Measurements from ENCODE around the gene CDHR3.
"Not testable (repeated sequence)": the region's sequence is repeated elsewhere in the genome, so short reads cannot be mapped to it uniquely, and the experiment has no call there.

Gene CDHR3

DNA sequence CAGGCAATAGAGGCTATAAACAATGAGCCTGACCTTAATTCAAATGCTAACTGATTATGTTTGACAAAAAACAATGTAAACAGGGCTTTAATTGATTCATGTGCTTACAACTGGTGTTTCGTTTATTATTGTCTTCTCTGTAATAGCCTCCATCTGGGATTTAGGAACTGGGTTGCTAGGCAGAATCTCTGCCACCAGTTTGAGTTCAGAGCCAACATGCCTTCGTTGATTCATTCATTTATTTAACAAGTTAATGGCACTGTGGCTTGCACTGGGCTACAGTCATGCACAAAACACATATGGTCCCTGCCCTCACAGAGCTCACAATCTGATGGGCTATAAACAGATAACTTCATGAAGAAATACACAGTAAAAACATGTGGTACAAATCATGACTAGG is 19.6 kb upstream of the CDHR3 start:
- Histone ChIP-seq H3K4me1 (ENCODE audit: insufficient read depth, low read length) (peaks cover 3% of the 10 kb centered on the region; the same call in 1 of the 2 replicates), H3K36me3 (ENCODE audit: insufficient read depth, low read length) (no peaks in the 10 kb centered on the region), H3K9ac (ENCODE audit: low read depth, low read length) (no peak overlapping the region), H3K9me3 (ENCODE audit: control insufficient read depth, insufficient read depth, low read length) (no peaks in the 10 kb centered on the region)

DNA sequence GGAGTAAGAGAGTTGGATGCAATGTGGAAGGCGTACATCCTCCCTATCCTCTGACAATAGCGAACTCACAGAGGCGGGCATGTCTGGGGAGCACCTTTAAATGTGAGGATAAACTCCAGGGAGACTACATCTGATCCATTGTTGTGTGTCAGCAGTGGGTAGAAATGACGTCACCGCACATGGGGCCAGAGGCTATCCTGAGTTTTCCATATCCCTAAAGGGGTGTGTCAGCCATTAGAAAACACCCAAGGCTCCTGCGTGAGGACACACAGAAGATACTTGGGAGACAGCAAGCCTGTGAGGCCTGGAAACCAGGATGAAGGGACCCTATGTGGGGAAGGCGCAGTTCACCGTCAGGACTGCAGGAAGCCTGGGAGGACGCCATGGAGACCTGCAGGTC is 17.2 kb upstream of the CDHR3 start:
- no peak overlapping the region for H3K9ac ChIP-seq (ENCODE audit: low read depth, low read length)
- H3K36me3 ChIP-seq (ENCODE audit: insufficient read depth, low read length), result no peaks in the 10 kb centered on the region
- H3K9me3 ChIP-seq (ENCODE audit: control insufficient read depth, insufficient read depth, low read length), result no peaks in the 10 kb centered on the region
- no peaks in the 10 kb centered on the region for H3K4me1 ChIP-seq (ENCODE audit: insufficient read depth, low read length)

DNA sequence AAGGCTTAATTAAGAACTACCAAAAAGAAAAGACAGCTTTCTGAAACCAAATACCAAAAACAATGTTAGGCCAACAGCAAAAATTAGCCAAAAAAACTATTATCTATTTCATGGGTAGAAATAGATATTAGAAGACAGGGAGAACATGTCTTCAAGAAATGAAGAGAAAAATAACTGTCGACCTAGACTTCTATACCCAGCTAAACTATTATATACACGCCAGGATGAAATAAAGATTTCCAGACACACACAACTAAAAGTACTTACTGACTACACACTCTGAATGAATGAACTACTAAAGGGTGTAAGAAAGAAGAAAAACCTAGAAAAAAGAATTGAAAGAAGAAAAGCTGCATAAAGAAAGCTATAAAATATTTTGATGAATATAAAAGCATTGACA is 11.5 kb upstream of the CDHR3 start:
- Histone ChIP-seq H3K9ac (ENCODE audit: low read depth, low read length) (no peak overlapping the region), H3K9me3 (ENCODE audit: control insufficient read depth, insufficient read depth, low read length) (no peaks in the 10 kb centered on the region), H3K4me1 (ENCODE audit: insufficient read depth, low read length) (no peaks in the 10 kb centered on the region), H3K36me3 (ENCODE audit: insufficient read depth, low read length) (no peaks in the 10 kb centered on the region)

DNA sequence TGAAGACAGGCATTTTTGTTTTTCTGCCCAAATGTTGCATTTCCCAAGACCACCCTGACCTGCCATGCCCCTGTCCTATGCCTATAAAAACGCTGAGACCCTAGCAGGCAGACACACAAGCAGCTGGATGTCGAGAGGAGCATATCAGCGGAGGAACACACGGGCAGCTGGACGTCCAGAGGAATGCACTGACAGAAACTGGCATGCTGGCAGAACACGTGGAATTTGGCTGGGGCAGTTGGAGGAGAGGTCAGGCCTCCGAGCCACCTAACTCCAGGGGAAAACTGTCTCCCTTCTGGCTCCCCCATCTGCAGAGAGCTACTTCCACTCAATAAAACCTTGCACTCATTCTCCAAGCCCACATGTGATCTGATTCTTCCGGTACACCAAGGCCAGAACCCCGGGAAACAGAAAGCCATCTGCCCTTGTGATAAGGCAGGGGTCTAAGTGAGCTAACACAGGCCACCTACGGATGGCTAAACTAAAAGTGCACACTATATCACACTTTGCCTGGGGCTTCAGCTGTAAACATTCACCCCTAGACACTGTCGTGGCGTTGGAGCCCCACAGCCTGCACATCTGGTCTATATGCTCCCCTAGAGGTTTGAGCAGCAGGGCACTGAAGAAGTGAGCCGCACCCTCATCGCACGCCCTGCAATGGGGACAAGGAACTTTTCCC is 10.0 kb upstream of the CDHR3 start:
- Histone ChIP-seq H3K9ac (ENCODE audit: low read depth, low read length) (no peak overlapping the region), H3K4me1 (ENCODE audit: insufficient read depth, low read length) (no peaks in the 10 kb centered on the region), H3K9me3 (ENCODE audit: control insufficient read depth, insufficient read depth, low read length) (no peaks in the 10 kb centered on the region), H3K36me3 (ENCODE audit: insufficient read depth, low read length) (no peaks in the 10 kb centered on the region)

DNA sequence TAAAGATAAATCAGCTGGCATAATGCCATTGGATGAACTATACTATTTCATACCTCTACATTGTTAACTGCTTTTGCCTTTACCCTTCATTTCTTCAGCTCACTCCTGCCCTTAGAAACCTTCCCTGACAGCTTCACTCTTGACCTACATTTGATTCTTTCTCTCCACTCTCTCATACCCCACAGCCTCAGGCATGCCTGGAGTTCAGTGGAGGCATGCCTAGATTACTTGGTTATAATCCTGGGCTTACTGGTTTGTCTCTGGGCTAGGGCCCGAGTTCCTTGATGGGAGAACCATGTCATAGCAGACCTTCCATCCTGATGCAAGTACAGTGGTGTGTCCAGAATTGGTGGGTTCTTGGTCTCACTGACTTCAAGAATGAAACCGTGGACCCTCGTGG is 8.4 kb upstream of the CDHR3 start:
- no peak overlapping the region for H3K9ac ChIP-seq (ENCODE audit: low read depth, low read length)
- no peaks in the 10 kb centered on the region for H3K9me3 ChIP-seq (ENCODE audit: control insufficient read depth, insufficient read depth, low read length)
- H3K4me1 ChIP-seq (ENCODE audit: insufficient read depth, low read length), result no peaks in the 10 kb centered on the region
- no peaks in the 10 kb centered on the region for H3K36me3 ChIP-seq (ENCODE audit: insufficient read depth, low read length)

DNA sequence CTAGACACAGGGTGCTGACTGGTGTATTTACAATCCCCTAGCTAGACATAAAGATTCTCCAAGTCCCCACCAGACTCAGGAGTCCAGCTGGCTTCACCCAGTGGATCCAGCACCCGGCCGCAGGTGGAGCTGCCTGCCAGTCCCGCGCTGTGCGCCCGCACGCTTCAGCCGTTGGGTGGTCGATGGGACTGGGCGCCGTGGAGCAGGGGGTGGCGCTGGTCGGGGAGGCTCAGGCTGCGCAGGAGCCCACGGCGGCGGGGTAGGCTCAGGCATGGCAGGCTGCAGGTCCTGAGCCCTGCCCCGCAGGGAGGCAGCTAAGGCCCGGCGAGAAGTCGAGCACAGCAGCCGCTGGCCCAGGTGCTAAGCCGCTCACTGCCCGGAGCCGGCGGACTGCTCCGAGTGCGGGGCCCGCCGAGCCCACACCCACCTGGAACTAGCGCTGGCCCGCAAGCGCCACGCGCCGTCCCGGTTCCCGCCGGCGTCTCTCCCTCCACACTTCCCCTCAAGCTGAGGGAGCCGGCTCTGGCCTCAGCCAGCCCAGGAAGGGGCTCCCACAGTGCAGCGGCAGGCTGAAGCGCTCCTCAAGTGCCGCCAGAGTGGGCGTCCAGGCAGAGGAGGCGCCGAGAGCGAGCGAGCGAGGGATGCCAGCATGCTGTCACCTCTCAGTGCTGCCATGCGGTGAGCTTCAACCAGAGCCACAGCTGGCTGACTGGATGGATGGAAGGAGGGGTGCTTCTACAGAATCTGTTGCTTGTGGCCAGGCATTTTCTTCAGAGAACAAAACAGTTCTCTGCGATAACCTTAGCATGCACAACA is 7.2 kb upstream of the CDHR3 start:
- H3K36me3 ChIP-seq (ENCODE audit: insufficient read depth, low read length); H3K9ac ChIP-seq (ENCODE audit: low read depth, low read length); H3K4me1 ChIP-seq (ENCODE audit: insufficient read depth, low read length); H3K9me3 ChIP-seq (ENCODE audit: control insufficient read depth, insufficient read depth, low read length): not testable (repeated sequence)

DNA sequence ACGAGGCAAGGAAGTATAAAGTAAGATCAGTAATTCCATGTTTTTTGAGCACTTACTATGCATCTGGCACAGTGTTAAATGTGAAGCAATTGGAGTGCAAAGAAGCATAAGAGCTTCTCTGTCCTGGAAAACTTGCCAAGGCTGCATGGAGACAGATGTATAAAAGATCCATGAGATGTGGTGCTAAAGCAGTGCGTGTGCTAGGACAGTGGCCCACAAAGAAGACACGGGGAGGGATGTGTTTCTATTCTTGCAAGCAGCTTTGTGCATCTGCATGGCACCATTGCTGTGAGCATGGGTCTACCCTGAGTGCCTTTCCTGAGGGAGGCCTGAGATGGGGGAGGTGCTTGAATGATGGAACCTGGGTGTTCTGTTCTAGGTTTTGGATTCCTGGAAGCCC is 5.1 kb upstream of the CDHR3 start:
- H3K36me3 ChIP-seq (ENCODE audit: insufficient read depth, low read length), result no peaks in the 10 kb centered on the region
- H3K4me1 ChIP-seq (ENCODE audit: insufficient read depth, low read length), result 0 out of 2 replicates have a peak, but pooled peaks cover 5% of the 10 kb centered on the region
- H3K9ac ChIP-seq (ENCODE audit: low read depth, low read length), result no peak overlapping the region
- no peaks in the 10 kb centered on the region for H3K9me3 ChIP-seq (ENCODE audit: control insufficient read depth, insufficient read depth, low read length)

DNA sequence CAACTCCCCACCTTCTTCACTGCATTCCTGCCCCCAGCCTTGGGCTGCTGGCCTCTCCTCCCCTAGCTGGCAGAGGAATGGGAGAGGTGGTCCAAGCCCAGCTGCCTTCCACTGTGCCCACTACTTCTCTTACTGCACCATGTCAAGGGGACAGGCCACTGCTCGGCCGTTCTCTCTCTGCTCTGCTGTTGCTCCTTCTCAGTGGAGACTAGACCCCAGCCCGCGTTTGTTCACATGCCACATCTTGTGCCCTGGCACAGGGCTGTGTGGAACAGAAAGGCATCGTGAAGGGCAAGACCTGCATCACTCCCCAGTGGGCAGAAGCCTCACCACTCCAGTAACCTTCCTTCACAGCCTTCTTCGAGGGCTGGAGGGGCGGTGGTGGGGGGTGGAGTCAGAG is 711 bp upstream of the CDHR3 start:
- Histone ChIP-seq H3K9ac (ENCODE audit: low read depth, low read length) (no peak overlapping the region), H3K36me3 (ENCODE audit: insufficient read depth, low read length) (no peaks in the 10 kb centered on the region), H3K4me1 (ENCODE audit: insufficient read depth, low read length) (peaks cover 9% of the 10 kb centered on the region; the same call in 1 of the 2 replicates), H3K9me3 (ENCODE audit: control insufficient read depth, insufficient read depth, low read length) (no peaks in the 10 kb centered on the region)

DNA sequence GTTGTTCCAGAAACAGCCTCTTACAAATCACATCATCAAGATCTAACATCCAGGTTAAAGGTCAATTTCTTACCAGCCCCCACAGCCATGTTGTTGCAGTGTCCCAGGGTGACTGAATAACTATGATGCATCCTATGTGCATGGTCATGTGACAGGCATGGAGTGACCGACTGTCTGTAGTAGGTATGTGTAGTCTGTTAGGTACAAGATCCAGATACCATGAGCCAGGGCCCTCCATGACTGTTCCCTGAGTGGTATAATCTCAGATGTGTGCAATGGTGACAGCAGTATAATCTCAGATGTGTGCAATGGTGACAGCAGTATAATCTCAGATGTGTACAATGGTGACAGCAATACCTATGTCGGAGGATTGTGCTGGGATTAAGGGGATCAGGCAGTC is 8.8 kb downstream of the CDHR3 start:
- H3K36me3 ChIP-seq (ENCODE audit: insufficient read depth, low read length), result no peaks in the 10 kb centered on the region
- H3K9me3 ChIP-seq (ENCODE audit: control insufficient read depth, insufficient read depth, low read length), result no peaks in the 10 kb centered on the region
- no peak overlapping the region for H3K9ac ChIP-seq (ENCODE audit: low read depth, low read length)
- peaks cover 10% of the 10 kb centered on the region for H3K4me1 ChIP-seq (ENCODE audit: insufficient read depth, low read length)

DNA sequence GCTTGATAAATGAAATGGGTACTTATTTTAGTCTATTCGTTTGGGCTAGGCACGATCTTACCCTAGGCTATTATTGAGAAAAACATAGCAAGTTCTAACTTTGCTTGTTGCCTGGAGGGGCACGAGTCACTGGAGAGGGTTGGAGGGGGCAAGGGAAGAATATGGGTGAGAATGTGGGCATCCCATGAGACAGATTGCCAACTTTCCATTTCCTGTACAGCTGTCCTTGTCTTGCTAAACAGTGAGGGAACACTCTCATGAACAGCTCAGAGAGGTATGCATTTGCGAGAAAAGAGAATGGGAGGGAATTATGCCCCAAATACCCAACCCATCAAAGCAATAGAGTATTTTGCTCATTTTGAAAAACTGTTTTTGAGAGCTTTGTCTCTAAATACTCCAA is 9.2 kb downstream of the CDHR3 start:
- Histone ChIP-seq H3K9ac (ENCODE audit: low read depth, low read length) (no peak overlapping the region), H3K36me3 (ENCODE audit: insufficient read depth, low read length) (no peaks in the 10 kb centered on the region)

DNA sequence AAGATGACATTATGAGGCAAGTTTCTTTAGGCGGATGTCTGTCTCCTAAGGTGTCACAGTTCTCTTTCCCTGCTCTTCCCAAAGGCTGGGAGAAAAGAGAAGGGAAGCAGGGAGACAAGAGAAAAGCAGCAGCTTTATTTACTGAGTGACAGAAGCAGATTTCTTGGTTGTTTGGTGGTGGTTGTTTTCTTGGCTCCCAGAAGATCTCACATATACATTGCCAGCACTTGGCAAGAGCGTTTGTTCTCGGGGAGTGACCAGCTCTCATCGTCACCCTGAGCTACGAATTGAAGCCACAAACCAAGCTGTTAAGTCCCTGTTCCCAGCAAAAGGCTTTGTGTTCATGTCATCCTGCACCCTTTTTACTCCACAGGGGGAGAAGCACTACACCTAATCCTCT is 11.4 kb downstream of the CDHR3 start:
- H3K4me1 ChIP-seq (ENCODE audit: insufficient read depth, low read length), result peaks cover 10% of the 10 kb centered on the region
- H3K9ac ChIP-seq (ENCODE audit: low read depth, low read length), result no peak overlapping the region
- H3K36me3 ChIP-seq (ENCODE audit: insufficient read depth, low read length), result no peaks in the 10 kb centered on the region
- no peaks in the 10 kb centered on the region for H3K9me3 ChIP-seq (ENCODE audit: control insufficient read depth, insufficient read depth, low read length)

More for the DNA sequence above, 9.2 kb downstream of the CDHR3 start:
- H3K4me1 ChIP-seq (ENCODE audit: insufficient read depth, low read length), result peaks cover 10% of the 10 kb centered on the region
- H3K9me3 ChIP-seq (ENCODE audit: control insufficient read depth, insufficient read depth, low read length), result no peaks in the 10 kb centered on the region

DNA sequence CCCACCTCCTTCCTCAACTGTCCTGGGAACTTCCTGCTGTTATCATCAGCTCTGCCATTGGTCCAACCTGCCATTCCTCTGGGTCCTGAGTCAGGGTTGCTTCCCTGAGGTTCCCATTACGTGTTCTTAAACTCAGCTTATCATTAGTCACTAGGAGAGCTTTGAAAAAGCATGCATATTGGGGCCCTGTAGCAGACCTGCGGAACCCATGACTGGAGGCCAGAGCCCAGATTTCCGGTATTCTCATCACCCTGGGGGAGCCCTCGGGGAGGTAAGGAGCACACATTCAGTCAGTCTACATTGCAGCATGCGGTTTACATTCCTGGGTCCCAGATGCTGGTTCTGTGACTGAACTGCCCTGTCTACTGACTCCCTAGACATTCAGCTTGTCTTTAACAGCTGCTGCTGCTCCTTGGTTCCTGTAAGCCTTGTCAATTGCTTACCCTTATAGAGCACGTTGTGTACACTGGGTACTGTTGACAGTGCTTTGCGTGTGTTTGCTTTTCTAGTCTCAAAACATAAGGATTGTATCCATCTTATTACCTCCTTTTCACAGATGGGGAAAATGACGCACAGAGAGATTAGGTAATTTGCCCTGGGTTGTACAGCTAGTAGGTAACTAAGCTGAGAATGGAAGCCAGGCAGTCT is 12.8 kb downstream of the CDHR3 start:
- peaks cover 14% of the 10 kb centered on the region for H3K4me1 ChIP-seq (ENCODE audit: insufficient read depth, low read length)
- no peaks in the 10 kb centered on the region for H3K36me3 ChIP-seq (ENCODE audit: insufficient read depth, low read length)
- H3K9me3 ChIP-seq (ENCODE audit: control insufficient read depth, insufficient read depth, low read length), result no peaks in the 10 kb centered on the region
- no peak overlapping the region for H3K9ac ChIP-seq (ENCODE audit: low read depth, low read length)

DNA sequence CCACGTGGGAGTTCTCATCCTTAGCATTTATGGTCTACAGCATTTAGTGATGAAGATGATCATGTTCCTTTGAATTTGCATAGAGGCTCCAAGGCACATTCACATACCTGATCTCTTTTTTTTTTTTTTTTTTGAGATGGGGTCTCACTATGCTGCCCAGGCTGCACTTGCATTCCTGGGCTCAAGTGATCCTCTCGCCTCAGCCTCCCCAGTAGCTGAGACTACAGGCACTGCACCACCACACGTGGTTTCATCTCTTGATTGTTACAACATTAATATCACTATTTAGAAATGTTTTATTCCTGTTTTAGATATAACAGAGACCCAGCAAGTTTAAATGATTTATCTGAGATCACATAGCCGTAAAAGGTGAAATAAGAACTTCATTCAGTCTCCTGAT is 13.8 kb downstream of the CDHR3 start:
- Histone ChIP-seq H3K9me3 (ENCODE audit: control insufficient read depth, insufficient read depth, low read length) (no peaks in the 10 kb centered on the region), H3K9ac (ENCODE audit: low read depth, low read length) (no peak overlapping the region), H3K4me1 (ENCODE audit: insufficient read depth, low read length) (peaks cover 22% of the 10 kb centered on the region), H3K36me3 (ENCODE audit: insufficient read depth, low read length) (no peaks in the 10 kb centered on the region)

DNA sequence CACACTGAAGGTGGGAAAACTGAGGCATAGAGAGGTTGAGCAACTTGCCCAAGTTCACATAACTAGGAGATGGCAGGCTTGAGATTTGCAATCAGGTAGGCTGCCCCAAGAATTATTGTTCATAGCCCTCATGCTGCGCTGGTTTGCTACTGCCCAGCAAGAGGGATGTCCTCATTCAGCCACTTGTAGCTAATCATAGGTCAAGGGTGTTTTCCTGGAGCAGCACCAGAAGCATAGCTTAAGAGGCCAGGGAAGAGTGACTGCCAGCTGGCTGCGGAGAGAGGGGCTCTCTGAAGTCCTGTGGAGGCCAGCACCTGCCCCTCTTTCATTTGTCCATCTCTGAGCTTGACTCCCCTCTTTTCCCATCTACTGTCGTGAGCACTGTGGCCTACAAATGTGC is 15.0 kb downstream of the CDHR3 start:
- no peaks in the 10 kb centered on the region for H3K9me3 ChIP-seq (ENCODE audit: control insufficient read depth, insufficient read depth, low read length)

DNA sequence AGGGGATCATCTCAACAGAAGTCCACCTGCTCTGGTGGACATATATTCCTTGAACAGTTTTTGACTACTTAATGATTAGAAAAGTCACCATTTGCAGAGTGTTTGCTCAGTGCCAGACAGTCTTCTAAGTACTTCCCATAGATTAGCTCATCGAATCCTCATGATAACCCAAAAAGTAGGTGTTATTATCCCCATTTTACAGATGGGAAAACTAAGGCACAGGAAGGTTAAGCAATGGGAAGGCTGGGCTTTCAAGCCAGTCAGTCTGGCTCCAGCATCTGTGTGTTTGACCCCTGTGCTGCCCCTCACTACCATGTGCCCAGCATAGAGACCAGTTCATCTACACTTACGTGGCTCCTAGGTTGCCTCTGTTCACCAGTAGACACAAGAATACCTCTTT is 15.9 kb downstream of the CDHR3 start:
- Histone ChIP-seq H3K4me1 (ENCODE audit: insufficient read depth, low read length) (peaks cover 22% of the 10 kb centered on the region), H3K36me3 (ENCODE audit: insufficient read depth, low read length) (no peaks in the 10 kb centered on the region), H3K9ac (ENCODE audit: low read depth, low read length) (no peak overlapping the region), H3K9me3 (ENCODE audit: control insufficient read depth, insufficient read depth, low read length) (no peaks in the 10 kb centered on the region)

More for the DNA sequence above, 15.0 kb downstream of the CDHR3 start:
- Histone ChIP-seq H3K4me1 (ENCODE audit: insufficient read depth, low read length) (peaks cover 22% of the 10 kb centered on the region), H3K36me3 (ENCODE audit: insufficient read depth, low read length) (no peaks in the 10 kb centered on the region), H3K9ac (ENCODE audit: low read depth, low read length) (no peak overlapping the region)

All from ES-I3 (cell line).